Measurements from ENCODE around the gene TNNC1.

GRCh38 chr3:52471371-52472238 lies 17.8 kb upstream of the TNNC1 start:
- TF ChIP-seq CTCF (conservative IDR thresholded peaks at IDR 0.05; ENCODE audit: low read length): peak; percentile 80
- TF ChIP-seq EZH2phosphoT487 (IDR thresholded peaks at IDR 0.05; ENCODE audit: borderline replicate concordance, low read depth, low read length): no peak
